Measurements from ENCODE around the gene FEM1C. TPM values are rescaled to one million over a fixed set of nuclear protein-coding genes. Genes with fewer than 3 reads are reported as not detected.

The FEM1C gene
- total RNA-seq, 4 donors from 2014 or later, result 5.8 to 46.0 (median 40.0) TPM

DNA sequence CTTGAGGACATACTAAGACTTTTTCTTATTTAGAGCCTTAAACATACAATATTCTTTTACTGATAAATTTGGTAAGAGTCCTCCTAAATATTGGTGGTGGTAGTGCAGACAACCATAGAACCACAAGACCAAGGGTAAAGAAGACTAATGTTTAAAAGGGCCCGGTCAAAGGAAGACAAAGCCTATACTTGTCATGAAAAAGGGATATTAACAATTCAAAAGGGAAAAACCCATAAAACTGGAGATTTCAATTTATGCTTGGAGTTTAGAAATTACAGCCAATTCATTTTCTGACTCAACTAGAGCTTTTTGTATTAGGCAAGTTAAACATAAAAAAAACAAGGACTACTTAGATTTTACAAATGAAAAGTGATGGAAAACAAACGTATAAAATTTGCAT is 24.4 kb downstream of the FEM1C start:
- Histone ChIP-seq H3K27ac (no peak overlapping the region), H3K27me3 (no peaks in the 10 kb centered on the region), H3K36me3 (peaks cover 0 to 16% (median 5%) of the 10 kb centered on the region in 4 donors), H3K9me3 (no peaks in the 10 kb centered on the region), H3K4me3 (no peak overlapping the region), H3K4me1 (peaks cover 5 to 37% (median 15%) of the 10 kb centered on the region in 4 donors)
- TF ChIP-seq POLR2A (IDR thresholded peaks at IDR 0.05) (no peak), POLR2AphosphoS5 (IDR thresholded peaks at IDR 0.05) (no peak), EP300 (IDR thresholded peaks at IDR 0.05; ENCODE audit: low read depth) (no peak)
- TF ChIP-seq, protein P1, sequence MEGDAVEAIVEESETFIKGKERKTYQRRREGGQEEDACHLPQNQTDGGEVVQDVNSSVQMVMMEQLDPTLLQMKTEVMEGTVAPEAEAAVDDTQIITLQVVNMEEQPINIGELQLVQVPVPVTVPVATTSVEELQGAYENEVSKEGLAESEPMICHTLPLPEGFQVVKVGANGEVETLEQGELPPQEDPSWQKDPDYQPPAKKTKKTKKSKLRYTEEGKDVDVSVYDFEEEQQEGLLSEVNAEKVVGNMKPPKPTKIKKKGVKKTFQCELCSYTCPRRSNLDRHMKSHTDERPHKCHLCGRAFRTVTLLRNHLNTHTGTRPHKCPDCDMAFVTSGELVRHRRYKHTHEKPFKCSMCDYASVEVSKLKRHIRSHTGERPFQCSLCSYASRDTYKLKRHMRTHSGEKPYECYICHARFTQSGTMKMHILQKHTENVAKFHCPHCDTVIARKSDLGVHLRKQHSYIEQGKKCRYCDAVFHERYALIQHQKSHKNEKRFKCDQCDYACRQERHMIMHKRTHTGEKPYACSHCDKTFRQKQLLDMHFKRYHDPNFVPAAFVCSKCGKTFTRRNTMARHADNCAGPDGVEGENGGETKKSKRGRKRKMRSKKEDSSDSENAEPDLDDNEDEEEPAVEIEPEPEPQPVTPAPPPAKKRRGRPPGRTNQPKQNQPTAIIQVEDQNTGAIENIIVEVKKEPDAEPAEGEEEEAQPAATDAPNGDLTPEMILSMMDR (IDR thresholded peaks at IDR 0.05), result no peak
- 78 to 91% methylated on average over 2 of the region's 2 CpGs for WGBS, 2 donors (ENCODE audit: low coverage in 1 of 2)
- intact Hi-C loops (cut with DNase I; ENCODE audit: low total_unique reads), result no loop called here
- in situ Hi-C loops (cut with MboI; ENCODE audit: low pct_ligation_motif_present in 1 of 4, low pct_unique_long_range_greater_than_20kb in 1 of 4, low sequenced_read_pairs in 3 of 4), result no loop called here
- DNase-seq, result no peak

DNA sequence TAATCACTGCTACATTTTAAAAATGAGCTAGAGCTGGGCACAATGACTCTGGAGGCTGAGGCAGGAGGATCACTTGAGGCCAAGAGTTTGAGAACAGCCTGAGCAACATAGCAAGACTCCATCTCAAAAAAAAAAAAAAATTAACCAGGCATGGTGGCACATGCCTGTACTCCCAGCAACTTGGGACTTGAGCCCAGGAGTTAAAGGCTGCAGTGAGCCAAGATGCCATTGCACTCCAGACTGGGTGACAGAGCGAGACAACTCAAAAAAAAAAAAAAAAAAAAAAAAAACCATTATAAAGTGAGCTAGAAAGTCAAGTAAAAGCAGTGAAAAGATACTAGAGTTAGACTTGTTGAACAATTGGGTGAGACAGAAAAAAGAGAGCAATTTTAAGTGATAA is 28.2 kb downstream of the FEM1C start:
- DNase-seq, result no peak
- 100% methylated on average over 1 of the region's 1 CpG for WGBS, 2 donors (ENCODE audit: low coverage in 1 of 2)
- Histone ChIP-seq H3K9me3 (no peaks in the 10 kb centered on the region), H3K36me3 (no peaks in the 10 kb centered on the region), H3K27ac (no peak overlapping the region), H3K4me1 (no peaks in the 10 kb centered on the region), H3K27me3 (no peaks in the 10 kb centered on the region), H3K4me3 (no peak overlapping the region)
- in situ Hi-C loops (cut with MboI; ENCODE audit: low pct_ligation_motif_present in 1 of 4, low pct_unique_long_range_greater_than_20kb in 1 of 4, low sequenced_read_pairs in 3 of 4) (no loop called here), intact Hi-C loops (cut with DNase I; ENCODE audit: low total_unique reads) (no loop called here)
- TF ChIP-seq POLR2A (IDR thresholded peaks at IDR 0.05) (no peak), POLR2AphosphoS5 (IDR thresholded peaks at IDR 0.05) (no peak), EP300 (IDR thresholded peaks at IDR 0.05; ENCODE audit: low read depth) (no peak)
- TF ChIP-seq, protein P1 (IDR thresholded peaks at IDR 0.05), result no peak

DNA sequence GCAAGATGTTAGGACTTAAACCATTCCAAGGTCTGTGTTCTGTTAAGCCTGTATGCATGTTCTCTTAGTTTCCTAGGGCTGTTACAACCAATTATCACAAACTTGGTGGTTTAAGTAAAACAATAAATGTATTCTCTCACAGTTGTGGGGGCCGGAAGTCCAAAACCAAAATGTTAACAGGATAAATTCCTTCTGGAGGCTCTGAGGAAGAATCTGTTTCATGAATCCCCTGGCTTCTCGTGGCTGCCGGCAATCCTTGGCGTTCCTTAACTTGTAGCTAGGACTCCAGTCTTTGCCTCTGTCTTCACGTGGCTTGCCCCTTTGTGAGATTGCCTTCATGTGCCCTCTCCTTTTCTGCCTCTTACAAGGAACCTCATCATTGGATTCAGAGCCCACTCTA is 30.4 kb downstream of the FEM1C start:
- TF ChIP-seq POLR2A (IDR thresholded peaks at IDR 0.05) (no peak), EP300 (IDR thresholded peaks at IDR 0.05; ENCODE audit: low read depth) (no peak), POLR2AphosphoS5 (IDR thresholded peaks at IDR 0.05) (no peak)
- TF ChIP-seq, protein P1 (IDR thresholded peaks at IDR 0.05), result no peak
- Histone ChIP-seq H3K9me3 (no peaks in the 10 kb centered on the region), H3K4me3 (no peak overlapping the region), H3K27ac (no peak overlapping the region), H3K4me1 (no peaks in the 10 kb centered on the region), H3K36me3 (no peaks in the 10 kb centered on the region), H3K27me3 (no peaks in the 10 kb centered on the region)
- in situ Hi-C loops (cut with MboI; ENCODE audit: low pct_ligation_motif_present in 1 of 4, low pct_unique_long_range_greater_than_20kb in 1 of 4, low sequenced_read_pairs in 3 of 4) (no loop called here), intact Hi-C loops (cut with DNase I; ENCODE audit: low total_unique reads) (loop anchor here (1.0 kb wide), 1 partner anchor 14 kb away; no protein-coding TSS in a partner anchor)
- WGBS, 2 donors (ENCODE audit: low coverage in 1 of 2), result 88 to 91% methylated on average over 3 to 5 of the region's 5 CpGs
- DNase-seq, result no peak

DNA sequence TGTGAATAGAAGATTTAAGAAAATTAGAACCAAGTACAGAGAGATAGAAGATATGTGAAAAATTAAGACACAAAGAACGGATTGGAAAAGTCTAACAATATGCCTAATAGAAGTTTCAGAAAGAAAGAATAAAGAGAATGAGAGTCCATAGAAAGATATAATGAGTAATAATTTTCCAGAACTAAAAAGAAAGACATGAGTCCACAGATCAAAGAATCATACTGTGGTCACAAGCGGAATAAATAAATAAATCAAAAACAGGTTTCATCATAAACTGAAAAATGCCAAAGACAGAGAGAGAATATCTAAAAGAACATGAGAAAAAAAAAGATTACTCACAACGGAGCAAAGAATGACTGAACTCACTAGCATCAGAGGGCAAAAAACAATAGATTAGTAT is 32.9 kb downstream of the FEM1C start:
- 83 to 93% methylated on average over 3 of the region's 3 CpGs for WGBS, 2 donors (ENCODE audit: low coverage in 1 of 2)
- no peaks in the 10 kb centered on the region for H3K4me1 ChIP-seq
- H3K27me3 ChIP-seq, result no peaks in the 10 kb centered on the region
- H3K4me3 ChIP-seq, result no peak overlapping the region
- TF ChIP-seq EP300 (IDR thresholded peaks at IDR 0.05; ENCODE audit: low read depth), result no peak
- no peaks in the 10 kb centered on the region for H3K9me3 ChIP-seq
- no peak overlapping the region for H3K27ac ChIP-seq
- in situ Hi-C loops (cut with MboI; ENCODE audit: low pct_ligation_motif_present in 1 of 4, low pct_unique_long_range_greater_than_20kb in 1 of 4, low sequenced_read_pairs in 3 of 4) (no loop called here), intact Hi-C loops (cut with DNase I; ENCODE audit: low total_unique reads) (no loop called here)
- H3K36me3 ChIP-seq, result no peaks in the 10 kb centered on the region
- no peak for DNase-seq

DNA sequence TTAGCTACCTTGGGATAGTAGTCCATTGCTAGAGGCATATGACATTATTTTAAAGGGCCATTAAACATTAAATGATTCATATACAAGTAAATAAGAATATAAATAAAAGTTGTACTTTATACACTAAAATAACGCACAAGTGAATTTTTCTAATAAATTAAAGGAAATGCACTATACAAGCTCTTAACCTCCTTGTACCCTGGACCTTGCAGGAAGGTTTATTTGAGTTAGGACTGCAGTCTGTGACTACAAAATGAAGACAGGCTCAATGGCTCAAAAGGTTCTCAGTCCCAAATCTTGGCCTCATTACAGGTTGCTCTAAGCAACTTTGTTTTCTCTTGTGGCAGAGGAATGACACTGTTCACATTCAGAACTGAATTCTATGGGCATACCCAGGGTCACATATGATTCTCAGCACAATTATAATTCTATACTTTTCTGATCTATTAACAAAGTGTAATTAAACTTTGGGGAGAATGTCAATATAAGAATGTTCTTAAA is 34.4 kb downstream of the FEM1C start:
- no peak for DNase-seq
- Histone ChIP-seq H3K27me3 (no peaks in the 10 kb centered on the region), H3K9me3 (no peaks in the 10 kb centered on the region), H3K36me3 (no peaks in the 10 kb centered on the region), H3K27ac (no peak overlapping the region), H3K4me3 (no peak overlapping the region), H3K4me1 (no peaks in the 10 kb centered on the region)
- intact Hi-C loops (cut with DNase I; ENCODE audit: low total_unique reads) (no loop called here), in situ Hi-C loops (cut with MboI; ENCODE audit: low pct_ligation_motif_present in 1 of 4, low pct_unique_long_range_greater_than_20kb in 1 of 4, low sequenced_read_pairs in 3 of 4) (no loop called here)
- TF ChIP-seq POLR2A (IDR thresholded peaks at IDR 0.05) (no peak), POLR2AphosphoS5 (IDR thresholded peaks at IDR 0.05) (no peak), EP300 (IDR thresholded peaks at IDR 0.05; ENCODE audit: low read depth) (no peak)
- TF ChIP-seq, protein P1 (IDR thresholded peaks at IDR 0.05), result no peak
- 0% methylated on average over 1 of the region's 1 CpG for WGBS, 2 donors (ENCODE audit: low coverage in 1 of 2)
